ENCODE measurements around the gene CACNB2. TPM values are rescaled to one million over a fixed set of nuclear protein-coding genes. Genes with fewer than 3 reads are reported as not detected.

Gene CACNB2
- polyA plus RNA-seq, 2 donors: 3.8 to 5.1 TPM

- Histone ChIP-seq H3K27ac (ENCODE audit: low read depth in 2 of 2, low read length in 1 of 2) (no peak overlapping the region), H3K4me3 (ENCODE audit: low read depth in 1 of 2, low read length in 2 of 2) (no peak overlapping the region), H3K36me3 (ENCODE audit: control insufficient read depth in 2 of 2, insufficient read depth in 2 of 2, low read length in 1 of 2) (no peaks in the 10 kb centered on the region), H3K27me3 (ENCODE audit: control insufficient read depth in 1 of 2, insufficient read depth in 2 of 2, low read length in 2 of 2) (no peaks in the 10 kb centered on the region), H3K4me1 (ENCODE audit: control insufficient read depth in 2 of 2, insufficient read depth in 2 of 2, low read length in 1 of 2) (no peaks in the 10 kb centered on the region), H3K9me3 (ENCODE audit: control insufficient read depth in 2 of 2, insufficient read depth in 1 of 2, low read depth in 1 of 2, low read length in 1 of 2) (no peaks in the 10 kb centered on the region)
- 73 to 80% methylated on average over 2 of the region's 2 CpGs for WGBS, 2 donors
These were observed 238.5 kb downstream of the CACNB2 start for GRCh38 chr10:18378766-18379165.

- Histone ChIP-seq H3K27me3 (ENCODE audit: control insufficient read depth in 1 of 2, insufficient read depth in 2 of 2, low read length in 2 of 2) (no peaks in the 10 kb centered on the region), H3K36me3 (ENCODE audit: control insufficient read depth in 2 of 2, insufficient read depth in 2 of 2, low read length in 1 of 2) (no peaks in the 10 kb centered on the region), H3K4me3 (ENCODE audit: low read depth in 1 of 2, low read length in 2 of 2) (no peak overlapping the region), H3K4me1 (ENCODE audit: control insufficient read depth in 2 of 2, insufficient read depth in 2 of 2, low read length in 1 of 2) (no peaks in the 10 kb centered on the region), H3K27ac (ENCODE audit: low read depth in 2 of 2, low read length in 1 of 2) (no peak overlapping the region), H3K9me3 (ENCODE audit: control insufficient read depth in 2 of 2, insufficient read depth in 1 of 2, low read depth in 1 of 2, low read length in 1 of 2) (no peaks in the 10 kb centered on the region)
- 93 to 95% methylated on average over 5 of the region's 5 CpGs for WGBS, 2 donors
These were observed 241.5 kb downstream of the CACNB2 start for GRCh38 chr10:18381679-18382078.

- H3K4me3 ChIP-seq (ENCODE audit: low read depth in 1 of 2, low read length in 2 of 2): no peak overlapping the region
- no peak overlapping the region for H3K27ac ChIP-seq (ENCODE audit: low read depth in 2 of 2, low read length in 1 of 2)
- no peaks in the 10 kb centered on the region for H3K36me3 ChIP-seq (ENCODE audit: control insufficient read depth in 2 of 2, insufficient read depth in 2 of 2, low read length in 1 of 2)
- no peaks in the 10 kb centered on the region for H3K4me1 ChIP-seq (ENCODE audit: control insufficient read depth in 2 of 2, insufficient read depth in 2 of 2, low read length in 1 of 2)
- no peaks in the 10 kb centered on the region for H3K9me3 ChIP-seq (ENCODE audit: control insufficient read depth in 2 of 2, insufficient read depth in 1 of 2, low read depth in 1 of 2, low read length in 1 of 2)
- WGBS, 2 donors: 76 to 77% methylated on average over 5 of the region's 5 CpGs
- H3K27me3 ChIP-seq (ENCODE audit: control insufficient read depth in 1 of 2, insufficient read depth in 2 of 2, low read length in 2 of 2): no peaks in the 10 kb centered on the region
These were observed 257.7 kb downstream of the CACNB2 start for GRCh38 chr10:18397906-18398305.

GRCh38 chr10:18399158-18399557 is 258.9 kb downstream of the CACNB2 start:
- WGBS, 2 donors: 88 to 91% methylated on average over 3 of the region's 3 CpGs
- Histone ChIP-seq H3K4me1 (ENCODE audit: control insufficient read depth in 2 of 2, insufficient read depth in 2 of 2, low read length in 1 of 2) (no peaks in the 10 kb centered on the region), H3K36me3 (ENCODE audit: control insufficient read depth in 2 of 2, insufficient read depth in 2 of 2, low read length in 1 of 2) (no peaks in the 10 kb centered on the region), H3K27ac (ENCODE audit: low read depth in 2 of 2, low read length in 1 of 2) (no peak overlapping the region), H3K9me3 (ENCODE audit: control insufficient read depth in 2 of 2, insufficient read depth in 1 of 2, low read depth in 1 of 2, low read length in 1 of 2) (no peaks in the 10 kb centered on the region), H3K4me3 (ENCODE audit: low read depth in 1 of 2, low read length in 2 of 2) (no peak overlapping the region), H3K27me3 (ENCODE audit: control insufficient read depth in 1 of 2, insufficient read depth in 2 of 2, low read length in 2 of 2) (no peaks in the 10 kb centered on the region)

- no peaks in the 10 kb centered on the region for H3K9me3 ChIP-seq (ENCODE audit: control insufficient read depth in 2 of 2, insufficient read depth in 1 of 2, low read depth in 1 of 2, low read length in 1 of 2)
- WGBS, 2 donors: 7 to 14% methylated on average over 17 of the region's 17 CpGs
- no peak overlapping the region for H3K4me3 ChIP-seq (ENCODE audit: low read depth in 1 of 2, low read length in 2 of 2)
- no peaks in the 10 kb centered on the region for H3K27me3 ChIP-seq (ENCODE audit: control insufficient read depth in 1 of 2, insufficient read depth in 2 of 2, low read length in 2 of 2)
- no peak overlapping the region for H3K27ac ChIP-seq (ENCODE audit: low read depth in 2 of 2, low read length in 1 of 2)
- H3K36me3 ChIP-seq (ENCODE audit: control insufficient read depth in 2 of 2, insufficient read depth in 2 of 2, low read length in 1 of 2): no peaks in the 10 kb centered on the region
- H3K4me1 ChIP-seq (ENCODE audit: control insufficient read depth in 2 of 2, insufficient read depth in 2 of 2, low read length in 1 of 2): no peaks in the 10 kb centered on the region
These were observed 260.1 kb downstream of the CACNB2 start for GRCh38 chr10:18400201-18400905.

- no peaks in the 10 kb centered on the region for H3K27me3 ChIP-seq (ENCODE audit: control insufficient read depth in 1 of 2, insufficient read depth in 2 of 2, low read length in 2 of 2)
- no peak overlapping the region for H3K4me3 ChIP-seq (ENCODE audit: low read depth in 1 of 2, low read length in 2 of 2)
- no peak overlapping the region for H3K27ac ChIP-seq (ENCODE audit: low read depth in 2 of 2, low read length in 1 of 2)
- WGBS, 2 donors: 16 to 23% methylated on average over 11 of the region's 11 CpGs
- no peaks in the 10 kb centered on the region for H3K36me3 ChIP-seq (ENCODE audit: control insufficient read depth in 2 of 2, insufficient read depth in 2 of 2, low read length in 1 of 2)
- H3K9me3 ChIP-seq (ENCODE audit: control insufficient read depth in 2 of 2, insufficient read depth in 1 of 2, low read depth in 1 of 2, low read length in 1 of 2): no peaks in the 10 kb centered on the region
- no peaks in the 10 kb centered on the region for H3K4me1 ChIP-seq (ENCODE audit: control insufficient read depth in 2 of 2, insufficient read depth in 2 of 2, low read length in 1 of 2)
These were observed 260.7 kb downstream of the CACNB2 start for GRCh38 chr10:18400906-18401245.

GRCh38 chr10:18401416-18402195 is 261.4 kb downstream of the CACNB2 start:
- Histone ChIP-seq H3K4me3 (ENCODE audit: low read depth in 1 of 2, low read length in 2 of 2) (no peak overlapping the region), H3K9me3 (ENCODE audit: control insufficient read depth in 2 of 2, insufficient read depth in 1 of 2, low read depth in 1 of 2, low read length in 1 of 2) (no peaks in the 10 kb centered on the region), H3K36me3 (ENCODE audit: control insufficient read depth in 2 of 2, insufficient read depth in 2 of 2, low read length in 1 of 2) (no peaks in the 10 kb centered on the region), H3K4me1 (ENCODE audit: control insufficient read depth in 2 of 2, insufficient read depth in 2 of 2, low read length in 1 of 2) (no peaks in the 10 kb centered on the region), H3K27ac (ENCODE audit: low read depth in 2 of 2, low read length in 1 of 2) (no peak overlapping the region), H3K27me3 (ENCODE audit: control insufficient read depth in 1 of 2, insufficient read depth in 2 of 2, low read length in 2 of 2) (no peaks in the 10 kb centered on the region)
- WGBS, 2 donors: 88 to 91% methylated on average over 12 of the region's 12 CpGs

GRCh38 chr10:18402853-18403252 is 262.6 kb downstream of the CACNB2 start:
- Histone ChIP-seq H3K27ac (ENCODE audit: low read depth in 2 of 2, low read length in 1 of 2) (no peak overlapping the region), H3K4me1 (ENCODE audit: control insufficient read depth in 2 of 2, insufficient read depth in 2 of 2, low read length in 1 of 2) (no peaks in the 10 kb centered on the region), H3K36me3 (ENCODE audit: control insufficient read depth in 2 of 2, insufficient read depth in 2 of 2, low read length in 1 of 2) (no peaks in the 10 kb centered on the region), H3K27me3 (ENCODE audit: control insufficient read depth in 1 of 2, insufficient read depth in 2 of 2, low read length in 2 of 2) (no peaks in the 10 kb centered on the region), H3K4me3 (ENCODE audit: low read depth in 1 of 2, low read length in 2 of 2) (no peak overlapping the region), H3K9me3 (ENCODE audit: control insufficient read depth in 2 of 2, insufficient read depth in 1 of 2, low read depth in 1 of 2, low read length in 1 of 2) (no peaks in the 10 kb centered on the region)
- 82 to 86% methylated on average over 3 of the region's 3 CpGs for WGBS, 2 donors

- no peak overlapping the region for H3K27ac ChIP-seq (ENCODE audit: low read depth in 2 of 2, low read length in 1 of 2)
- H3K4me1 ChIP-seq (ENCODE audit: control insufficient read depth in 2 of 2, insufficient read depth in 2 of 2, low read length in 1 of 2): no peaks in the 10 kb centered on the region
- no peaks in the 10 kb centered on the region for H3K9me3 ChIP-seq (ENCODE audit: control insufficient read depth in 2 of 2, insufficient read depth in 1 of 2, low read depth in 1 of 2, low read length in 1 of 2)
- H3K36me3 ChIP-seq (ENCODE audit: control insufficient read depth in 2 of 2, insufficient read depth in 2 of 2, low read length in 1 of 2): no peaks in the 10 kb centered on the region
- no peak overlapping the region for H3K4me3 ChIP-seq (ENCODE audit: low read depth in 1 of 2, low read length in 2 of 2)
- WGBS, 2 donors: 80 to 81% methylated on average over 5 of the region's 5 CpGs
- no peaks in the 10 kb centered on the region for H3K27me3 ChIP-seq (ENCODE audit: control insufficient read depth in 1 of 2, insufficient read depth in 2 of 2, low read length in 2 of 2)
These were observed 264.3 kb downstream of the CACNB2 start for GRCh38 chr10:18404530-18404929.

- 90 to 92% methylated on average over 4 of the region's 4 CpGs for WGBS, 2 donors
- H3K36me3 ChIP-seq (ENCODE audit: control insufficient read depth in 2 of 2, insufficient read depth in 2 of 2, low read length in 1 of 2): no peaks in the 10 kb centered on the region
These were observed 265.9 kb downstream of the CACNB2 start for GRCh38 chr10:18406136-18406535.

More at GRCh38 chr10:18406136-18406535, 265.9 kb downstream of the CACNB2 start:
- H3K4me3 ChIP-seq (ENCODE audit: low read depth in 1 of 2, low read length in 2 of 2): no peak overlapping the region
- H3K9me3 ChIP-seq (ENCODE audit: control insufficient read depth in 2 of 2, insufficient read depth in 1 of 2, low read depth in 1 of 2, low read length in 1 of 2): no peaks in the 10 kb centered on the region
- H3K27me3 ChIP-seq (ENCODE audit: control insufficient read depth in 1 of 2, insufficient read depth in 2 of 2, low read length in 2 of 2): no peaks in the 10 kb centered on the region
- no peak overlapping the region for H3K27ac ChIP-seq (ENCODE audit: low read depth in 2 of 2, low read length in 1 of 2)
- no peaks in the 10 kb centered on the region for H3K4me1 ChIP-seq (ENCODE audit: control insufficient read depth in 2 of 2, insufficient read depth in 2 of 2, low read length in 1 of 2)

Data from esophagus (tissue), 2 donors.